GM21528 (cell line): ENCODE data around the gene ADSS1.

ENCODE experiments used
- ATAC-seq: cut with Tn5 transposase; IDR thresholded peaks from one replicate; pipeline ENCODE4 v1.9.1; 2021; ENCODE audit warnings: mild to moderate bottlenecking, moderate library complexity; ENCODE audit not compliant: unreplicated experiment, low FRiP score

ADSS1 gene

GRCh38 chr14:104686624-104687517, 37.2 kb upstream of the ADSS1 start:
- no peak for ATAC-seq

GRCh38 chr14:104687601-104688504, 36.2 kb upstream of the ADSS1 start:
- no peak for ATAC-seq

- no peak for ATAC-seq
Measured at GRCh38 chr14:104688505-104689108, 35.4 kb upstream of the ADSS1 start.

GRCh38 chr14:104689109-104689880, 34.7 kb upstream of the ADSS1 start, which contains the start of gene INF2:
TSS of gene INF2 (plus strand) at chr14:104689618. CDS start at chr14:104701366, 11,748 bp downstream.
- no peak for ATAC-seq

- no peak for ATAC-seq
Measured at GRCh38 chr14:104689881-104690711, 33.9 kb upstream of the ADSS1 start.

GRCh38 chr14:104690861-104691455, 33.1 kb upstream of the ADSS1 start:
- no peak for ATAC-seq

GRCh38 chr14:104691546-104692260, 32.3 kb upstream of the ADSS1 start:
- ATAC-seq, result no peak

- ATAC-seq, result no peak
Measured at GRCh38 chr14:104692261-104692938, 31.6 kb upstream of the ADSS1 start.

DNA sequence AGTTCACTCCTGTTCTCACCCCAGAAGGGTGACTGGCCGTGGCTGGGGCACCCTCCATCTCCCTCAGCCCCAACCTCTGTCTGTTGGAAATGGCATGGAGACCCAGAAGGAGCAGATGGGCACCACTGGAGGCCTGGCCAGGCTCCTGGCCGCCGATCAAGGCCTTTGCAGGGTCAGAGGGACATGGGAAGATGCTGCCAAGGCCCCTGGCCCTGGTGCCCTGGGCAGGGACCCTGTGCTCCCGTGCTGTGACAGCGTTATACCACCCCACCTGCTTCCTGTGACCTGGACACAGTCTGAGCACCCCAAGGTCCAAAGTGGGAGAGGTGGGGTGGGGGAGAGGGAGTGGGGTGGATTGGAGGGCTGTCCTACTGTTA, 31.1 kb upstream of the ADSS1 start:
- no peak for ATAC-seq

GRCh38 chr14:104693482-104694431, 30.3 kb upstream of the ADSS1 start:
- ATAC-seq, result no peak

DNA sequence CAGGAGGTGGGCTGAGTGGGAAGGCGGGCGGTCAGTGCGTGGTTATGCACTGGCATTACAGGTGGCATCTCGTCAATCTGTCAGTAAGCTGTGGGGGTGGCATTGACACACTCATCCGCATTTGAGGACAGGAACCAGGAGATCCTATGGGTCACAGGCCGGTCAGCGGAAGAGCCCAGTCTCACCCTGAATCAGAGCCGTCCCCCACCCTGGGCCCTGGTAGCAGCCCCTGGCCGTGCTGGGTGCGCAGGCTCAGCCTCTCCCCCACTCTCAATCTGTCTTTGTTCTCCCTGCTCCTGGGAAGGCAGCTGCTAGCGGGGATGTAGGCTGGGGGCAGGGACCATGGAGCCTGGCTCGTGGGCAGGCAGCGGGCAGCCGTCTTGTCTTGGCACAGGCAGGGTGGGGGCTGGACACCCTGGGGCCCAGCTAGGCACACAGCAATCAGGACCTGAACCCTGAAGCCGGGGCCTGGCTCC, 29.5 kb upstream of the ADSS1 start:
- ATAC-seq, result no peak

DNA sequence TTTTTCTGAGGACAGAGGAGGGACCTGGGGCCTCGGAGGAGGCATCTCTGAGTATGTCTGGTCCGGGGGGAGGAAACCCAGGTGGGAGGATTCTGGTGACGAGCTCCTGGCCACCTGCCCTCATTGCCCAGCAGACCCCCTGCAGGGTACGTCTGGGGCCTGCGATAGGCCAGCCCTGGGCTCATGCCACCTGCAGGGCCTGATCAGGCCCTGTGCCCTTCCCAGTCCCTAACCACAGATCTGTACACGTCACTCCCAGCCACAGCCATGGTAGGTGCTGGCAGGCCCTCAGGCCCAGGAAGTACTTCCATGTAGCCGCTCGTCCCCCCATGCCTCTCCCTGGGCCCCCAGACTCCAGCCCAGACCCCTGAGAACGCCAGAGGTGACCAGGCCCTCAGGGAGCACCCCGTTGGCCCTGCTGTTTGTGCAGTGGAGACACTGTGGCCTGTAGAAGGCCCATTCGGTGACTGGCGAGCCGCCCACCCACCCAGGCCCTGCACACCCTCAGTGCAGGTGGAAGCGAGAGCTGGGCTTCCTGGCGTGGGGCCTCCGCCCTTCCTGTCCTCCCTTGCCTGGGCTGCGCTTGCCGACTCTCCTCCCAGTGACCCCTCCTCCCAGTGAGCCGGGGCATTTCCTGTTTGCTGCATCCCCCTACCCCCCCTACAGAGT, 28.9 kb upstream of the ADSS1 start:
- no peak for ATAC-seq

DNA sequence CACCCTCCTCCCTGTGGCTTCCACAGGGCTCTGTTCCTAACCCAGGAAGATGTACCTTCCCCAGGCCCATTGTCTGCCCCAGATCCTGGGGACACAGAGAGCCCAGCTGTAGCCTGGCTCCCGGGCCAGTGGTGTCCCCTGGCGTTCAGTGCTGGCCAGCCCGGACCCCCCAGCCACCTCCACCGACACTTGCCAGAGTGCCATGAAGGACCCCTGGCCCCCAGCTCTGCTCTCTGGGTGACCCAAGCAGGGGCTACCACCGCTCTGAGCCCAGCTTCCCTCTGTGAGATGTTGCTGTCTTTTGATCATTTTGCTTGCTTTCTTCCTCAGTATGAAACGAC, 28.4 kb upstream of the ADSS1 start:
- ATAC-seq, result no peak

DNA sequence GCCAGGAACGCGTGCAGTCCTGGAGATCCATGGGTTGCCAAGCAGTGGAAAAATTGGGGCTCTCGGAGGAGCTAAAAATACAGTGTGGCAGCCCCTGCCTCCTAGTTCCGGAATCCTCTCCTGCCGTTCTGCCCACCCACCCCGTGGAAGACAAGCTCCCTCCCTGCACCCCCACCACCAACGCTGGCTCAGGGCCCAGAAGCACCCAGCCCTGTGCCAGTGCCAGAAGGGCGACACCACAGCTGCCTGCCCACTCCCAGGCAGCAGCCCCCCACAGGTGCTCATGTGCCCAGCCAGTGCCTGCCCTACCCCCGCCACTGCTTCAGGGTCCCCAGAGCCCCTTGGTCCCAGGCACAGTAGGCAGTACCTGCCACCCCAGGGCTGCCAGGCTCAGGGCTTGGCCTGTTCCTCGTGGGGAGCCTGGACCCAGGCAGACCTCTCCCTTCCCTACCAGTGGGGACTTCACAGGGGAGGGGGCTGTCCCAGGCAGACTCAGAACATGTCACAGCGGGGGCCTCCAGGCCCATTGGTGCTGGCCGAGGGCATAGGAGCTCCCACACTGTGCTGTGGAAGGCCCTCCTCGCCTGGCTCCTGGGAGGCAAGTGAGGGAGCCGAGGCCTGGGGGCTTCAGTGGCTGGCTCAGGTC, 27.2 kb upstream of the ADSS1 start:
- ATAC-seq, result no peak

GRCh38 chr14:104697317-104697703, 26.7 kb upstream of the ADSS1 start:
- ATAC-seq, result no peak
